ENCODE data around the gene PATJ.

DNA sequence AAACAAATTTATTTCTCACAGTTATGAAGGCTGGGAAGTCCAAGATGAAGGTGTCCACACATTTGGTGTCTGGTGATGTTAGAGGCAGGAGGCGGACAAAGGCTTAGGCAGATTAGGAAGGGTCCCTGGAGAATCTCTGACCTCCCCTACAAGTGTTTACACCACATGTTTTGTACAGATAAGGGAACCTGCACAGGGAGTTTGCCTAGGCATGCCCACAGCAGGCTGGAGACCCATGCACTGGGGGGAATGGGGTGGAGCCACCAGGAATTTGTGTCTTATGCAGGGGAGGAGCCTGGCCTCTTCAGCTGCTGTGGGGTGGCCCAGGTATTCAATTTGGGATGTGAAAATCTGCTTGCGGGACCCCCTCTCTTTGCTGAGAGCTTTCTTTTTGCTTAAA is 131.3 kb downstream of the PATJ start:
- TF ChIP-seq CTCF (IDR thresholded peaks at IDR 0.05) (no peak), POLR2A (IDR thresholded peaks at IDR 0.05) (no peak)

Data from testis (tissue), 2 donors.